GM19438 (cell line): ENCODE data around the gene CANT1.

ENCODE experiments used
- ATAC-seq: cut with Tn5 transposase; IDR thresholded peaks from one replicate; pipeline ENCODE4 v1.9.1; 2021; ENCODE audit warnings: low read depth; ENCODE audit not compliant: unreplicated experiment

The CANT1 gene

DNA sequence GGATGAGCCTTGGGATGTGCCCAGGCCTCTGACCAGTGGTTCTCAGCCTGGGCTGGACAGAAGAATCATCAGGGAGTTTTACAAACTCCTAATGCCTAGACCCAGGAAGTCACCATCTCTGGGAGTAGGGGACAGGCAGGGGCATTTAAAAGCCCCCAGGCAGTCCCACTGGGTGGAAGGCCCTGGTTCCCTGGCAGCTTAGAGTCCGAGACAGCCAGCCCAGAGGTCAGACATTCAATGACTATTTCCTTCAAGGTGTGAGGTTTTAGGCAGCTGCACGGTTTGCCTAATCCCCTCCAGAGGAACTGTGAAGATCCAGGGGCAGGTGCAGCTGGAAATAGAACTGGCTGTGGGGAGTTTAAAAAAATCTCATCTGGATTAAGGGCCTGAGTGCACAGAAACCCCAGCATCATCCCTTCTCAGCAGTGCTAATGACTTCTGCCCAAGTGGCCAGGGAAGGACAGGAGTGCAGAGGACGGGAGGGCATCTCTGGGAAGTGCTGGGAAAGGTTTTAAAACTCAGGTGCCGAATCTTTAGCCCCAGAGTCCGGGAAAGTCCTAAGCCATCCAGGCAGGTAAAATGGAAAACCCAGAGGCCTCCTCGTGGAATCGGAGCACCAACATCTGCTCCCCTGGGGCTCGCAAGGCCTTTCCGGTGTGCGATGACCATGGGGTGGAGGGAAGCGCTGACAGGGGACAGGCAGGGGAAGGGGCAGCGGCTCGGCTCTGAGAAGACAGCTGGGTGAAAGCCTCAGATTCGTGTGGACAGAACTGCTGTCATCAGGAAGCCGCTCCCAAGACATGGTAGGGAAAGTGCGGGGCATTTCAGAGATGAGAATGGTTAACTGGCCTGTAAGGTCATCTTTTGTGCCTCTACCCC is 28.3 kb downstream of the CANT1 start:
- no peak for ATAC-seq

GRCh38 chr17:78980624-78980972 is 29.0 kb downstream of the CANT1 start:
- no peak for ATAC-seq

GRCh38 chr17:78979780-78980623 is 29.6 kb downstream of the CANT1 start, which contains the start of gene LGALS3BP:
Gene LGALS3BP (minus strand): TSS chr17:78979923. CDS start chr17:78977191, 2,732 bp downstream.
- no peak for ATAC-seq

DNA sequence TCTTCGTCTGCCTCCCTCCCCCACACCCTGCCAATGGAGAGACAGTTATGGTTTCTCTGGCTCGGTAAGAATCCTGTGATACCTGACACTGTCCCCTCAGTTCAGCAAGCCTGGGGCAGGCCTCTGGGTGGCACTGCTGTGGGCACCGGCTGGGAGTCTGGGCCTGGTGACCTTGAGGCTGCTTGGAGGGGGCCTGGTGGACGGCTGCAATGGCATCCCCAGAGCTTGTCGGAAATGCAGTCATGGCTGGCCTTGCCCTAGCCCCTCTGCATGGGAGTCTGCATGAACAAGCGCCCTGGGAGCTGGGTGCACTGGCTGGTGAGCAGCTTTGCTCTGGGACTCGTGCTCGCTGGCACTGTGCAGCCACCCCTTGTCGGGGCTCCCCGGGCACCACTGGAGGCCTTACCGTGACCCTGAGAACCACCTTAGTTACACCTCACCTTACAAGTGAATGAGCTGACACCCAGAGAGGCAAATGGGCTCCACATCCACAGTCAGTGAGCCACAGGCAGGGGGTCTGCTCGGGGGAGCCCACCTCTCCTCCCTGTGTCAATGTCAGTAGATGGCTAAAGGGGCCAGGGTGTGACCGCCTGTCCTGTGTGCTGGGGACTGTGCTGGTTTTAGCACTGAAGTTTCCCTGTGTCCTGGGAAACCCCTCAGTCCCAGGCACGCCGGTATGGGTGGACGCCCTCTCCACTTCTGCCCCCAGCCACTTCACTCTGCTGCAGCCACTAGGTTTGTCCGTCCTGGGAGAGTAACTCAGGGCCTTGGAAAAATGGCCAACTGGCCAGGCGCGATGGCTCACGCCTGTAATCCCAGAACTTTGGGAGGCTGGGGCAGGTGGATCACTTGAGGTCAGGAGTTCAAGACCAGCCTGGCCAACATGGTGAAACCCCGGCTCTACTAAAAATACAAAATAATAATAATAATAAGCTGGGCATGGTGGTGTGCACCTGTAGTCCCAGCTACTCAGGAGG is 31.3 kb downstream of the CANT1 start:
- no peak for ATAC-seq

- no peak for ATAC-seq
Measured at GRCh38 chr17:78977681-78977943, 32.0 kb downstream of the CANT1 start.

GRCh38 chr17:78976907-78977680 is 32.5 kb downstream of the CANT1 start:
- ATAC-seq, result no peak

- no peak for ATAC-seq
Measured at GRCh38 chr17:78974635-78975591, 34.7 kb downstream of the CANT1 start.

GRCh38 chr17:78973792-78974520 is 35.6 kb downstream of the CANT1 start:
- ATAC-seq, result no peak

- no peak for ATAC-seq
Measured at GRCh38 chr17:78973196-78973595, 36.4 kb downstream of the CANT1 start.

DNA sequence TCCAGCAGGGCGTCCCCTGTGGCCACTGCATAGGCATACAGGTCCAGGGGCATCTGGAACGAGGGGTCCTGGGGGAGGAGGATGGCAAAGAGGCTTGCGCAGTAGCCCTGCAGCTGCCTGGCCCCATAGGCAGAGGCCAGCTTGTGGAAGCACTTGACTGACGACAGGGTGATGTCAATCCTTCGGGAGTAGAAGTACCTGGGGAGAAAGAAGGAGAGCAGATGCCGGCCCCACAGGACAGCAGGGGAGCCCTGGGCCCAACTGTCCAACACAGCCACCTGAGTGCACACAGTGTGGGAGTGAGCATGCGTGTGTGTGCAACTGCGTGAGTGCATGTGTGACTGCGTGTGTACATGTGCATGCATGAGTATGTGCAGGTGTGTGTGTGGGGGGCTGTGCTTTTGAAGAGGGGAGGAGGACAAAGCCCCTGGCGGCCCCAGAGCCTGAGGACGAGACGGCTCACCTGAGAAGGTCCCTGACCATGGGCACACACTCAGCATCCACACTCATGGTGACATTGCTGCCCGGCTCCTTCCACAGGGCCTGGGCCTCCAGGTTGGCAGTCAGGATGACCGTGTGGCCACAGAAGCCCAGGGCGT is 37.0 kb downstream of the CANT1 start:
- ATAC-seq, result no peak

GRCh38 chr17:78971756-78972506 is 37.6 kb downstream of the CANT1 start:
- no peak for ATAC-seq

- no peak for ATAC-seq
Measured at GRCh38 chr17:78970834-78971755, 38.5 kb downstream of the CANT1 start.

- no peak for ATAC-seq
Measured at GRCh38 chr17:78969865-78970264, 39.7 kb downstream of the CANT1 start.

GRCh38 chr17:78967782-78968362 is 41.7 kb downstream of the CANT1 start:
- ATAC-seq, result no peak

DNA sequence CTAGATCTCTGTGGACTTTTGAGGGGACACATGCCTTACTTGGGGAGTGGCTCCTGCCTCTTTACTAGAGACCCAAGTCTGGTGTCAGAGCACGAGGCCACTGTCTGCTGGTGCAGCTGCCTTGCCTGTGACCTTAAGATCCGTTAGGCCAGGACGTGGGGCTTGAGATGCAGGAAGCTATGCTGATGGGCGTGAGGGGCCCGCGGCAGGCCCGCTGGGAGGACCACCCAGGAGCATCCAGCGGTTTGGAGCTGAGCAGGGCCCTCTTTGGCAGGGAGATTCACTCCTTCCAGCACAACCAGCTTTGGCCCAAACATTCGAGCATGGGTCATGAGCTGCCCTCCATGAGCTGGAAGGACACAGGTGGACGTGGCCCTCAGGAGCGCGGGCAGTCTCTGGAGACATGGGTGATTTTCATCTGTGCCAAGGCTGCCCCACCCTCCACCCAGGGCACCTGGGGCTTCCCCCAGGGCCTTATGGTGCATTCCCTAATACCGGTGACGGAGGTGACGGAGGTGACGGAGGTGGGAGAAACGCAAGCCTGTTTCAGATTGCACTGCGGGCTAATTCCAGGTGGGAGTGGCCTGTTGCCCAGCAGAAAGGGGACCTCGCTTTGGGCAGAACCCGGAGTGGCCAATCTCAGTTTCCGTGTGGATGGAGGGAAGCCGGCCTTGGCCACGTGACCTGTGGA is 42.5 kb downstream of the CANT1 start:
- ATAC-seq, result no peak
